NB4 (cell line): ENCODE measurements around the gene TMEM63C.

ENCODE experiments used
- CTCF ChIP-seq: IDR thresholded peaks from one replicate; pipeline ENCODE4 v1.5.1; 2012; ENCODE audit warnings: low read depth, low read length
- MAX ChIP-seq: IDR thresholded peaks from 2 replicates; pipeline ENCODE4 v1.6.1; 2011; ENCODE audit warnings: low read depth, low read length
- POLR2A ChIP-seq: IDR thresholded peaks from 2 replicates; pipeline ENCODE4 v1.6.1; 2011; ENCODE audit warnings: mild to moderate bottlenecking; ENCODE audit not compliant: insufficient read length; ENCODE audit errors: extremely low read depth

- TF ChIP-seq POLR2A (no peak), CTCF (no peak), MAX (no peak)
These were observed 100.3 kb downstream of the TMEM63C start for GRCh38 chr14:77281852-77282410.
